Measurements from ENCODE around the gene RRP15.

DNA sequence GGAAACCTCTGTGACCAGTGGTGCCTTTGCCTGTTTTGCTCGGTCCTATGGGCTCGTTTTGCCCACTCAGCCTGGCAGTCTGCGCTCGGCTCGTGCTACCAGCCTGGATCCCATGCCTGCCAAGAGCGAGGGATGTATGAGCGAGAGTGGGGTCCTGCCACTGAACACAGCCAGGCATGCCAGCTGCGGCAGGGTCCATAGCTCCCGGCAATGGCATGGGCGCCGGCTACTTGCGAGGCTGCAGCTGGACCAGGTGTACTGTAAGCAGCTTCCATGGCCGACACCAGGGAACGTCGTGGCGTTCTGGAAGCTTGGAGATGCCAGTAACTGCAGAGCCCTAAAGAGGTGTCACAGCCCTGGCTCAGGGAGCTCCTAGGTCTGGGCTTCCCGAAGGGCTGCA lies 37.7 kb downstream of the RRP15 start:
- TF ChIP-seq, protein P1, sequence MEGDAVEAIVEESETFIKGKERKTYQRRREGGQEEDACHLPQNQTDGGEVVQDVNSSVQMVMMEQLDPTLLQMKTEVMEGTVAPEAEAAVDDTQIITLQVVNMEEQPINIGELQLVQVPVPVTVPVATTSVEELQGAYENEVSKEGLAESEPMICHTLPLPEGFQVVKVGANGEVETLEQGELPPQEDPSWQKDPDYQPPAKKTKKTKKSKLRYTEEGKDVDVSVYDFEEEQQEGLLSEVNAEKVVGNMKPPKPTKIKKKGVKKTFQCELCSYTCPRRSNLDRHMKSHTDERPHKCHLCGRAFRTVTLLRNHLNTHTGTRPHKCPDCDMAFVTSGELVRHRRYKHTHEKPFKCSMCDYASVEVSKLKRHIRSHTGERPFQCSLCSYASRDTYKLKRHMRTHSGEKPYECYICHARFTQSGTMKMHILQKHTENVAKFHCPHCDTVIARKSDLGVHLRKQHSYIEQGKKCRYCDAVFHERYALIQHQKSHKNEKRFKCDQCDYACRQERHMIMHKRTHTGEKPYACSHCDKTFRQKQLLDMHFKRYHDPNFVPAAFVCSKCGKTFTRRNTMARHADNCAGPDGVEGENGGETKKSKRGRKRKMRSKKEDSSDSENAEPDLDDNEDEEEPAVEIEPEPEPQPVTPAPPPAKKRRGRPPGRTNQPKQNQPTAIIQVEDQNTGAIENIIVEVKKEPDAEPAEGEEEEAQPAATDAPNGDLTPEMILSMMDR (conservative IDR thresholded peaks at IDR 0.05; ENCODE audit: low read depth in 2 of 2), result no peak
- TF ChIP-seq NANOG (IDR thresholded peaks at IDR 0.05; ENCODE audit: borderline replicate concordance) (no peak), POLR2AphosphoS5 (IDR thresholded peaks at IDR 0.05; ENCODE audit: low read depth) (no peak), EZH2 (IDR thresholded peaks at IDR 0.05; ENCODE audit: low read depth, unreplicated experiment) (no peak), ZNF331 (CRISPR knock-in tag; IDR thresholded peaks at IDR 0.05; ENCODE audit: low read depth) (no peak)
